ENCODE data around the gene BMS1. TPM values are rescaled to one million over a fixed set of nuclear protein-coding genes. Genes with fewer than 3 reads are reported as not detected.

BMS1 gene
- total RNA-seq, 4 donors from 2014 or later: 11.6 to 14.9 (median 14.2) TPM

DNA sequence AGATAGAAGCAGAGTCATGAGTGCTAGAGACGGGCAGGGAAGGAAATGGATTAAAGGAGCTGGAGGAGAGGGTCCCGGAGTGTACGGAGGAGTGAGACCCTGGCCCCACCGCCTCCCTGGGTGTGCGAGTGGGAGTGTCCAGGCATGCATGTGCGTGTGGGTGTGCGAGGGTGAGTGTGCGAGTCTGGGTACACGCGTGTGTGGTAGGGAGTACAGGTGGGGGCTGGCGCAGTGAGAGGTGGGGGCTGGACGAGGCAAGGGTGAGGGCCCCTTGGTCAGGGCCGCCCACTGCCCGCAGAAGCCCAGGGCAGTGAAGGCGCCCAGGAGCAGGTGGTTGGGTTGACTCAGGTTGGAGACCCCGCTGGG, 97.6 kb downstream of the BMS1 start:
- H3K27ac ChIP-seq: no peak overlapping the region
- H3K27me3 ChIP-seq: no peaks in the 10 kb centered on the region
- no peak overlapping the region for H3K4me3 ChIP-seq
- WGBS, 2 donors: 89% methylated on average over 16 of the region's 16 CpGs
- H3K36me3 ChIP-seq: no peaks in the 10 kb centered on the region
- H3K4me1 ChIP-seq: peaks cover 0 to 5% (median 0%) of the 10 kb centered on the region in 4 donors
- no peak for TF ChIP-seq EP300 (IDR thresholded peaks at IDR 0.05)
- TF ChIP-seq POLR2A (IDR thresholded peaks at IDR 0.05): no peak
- TF ChIP-seq, protein P1, sequence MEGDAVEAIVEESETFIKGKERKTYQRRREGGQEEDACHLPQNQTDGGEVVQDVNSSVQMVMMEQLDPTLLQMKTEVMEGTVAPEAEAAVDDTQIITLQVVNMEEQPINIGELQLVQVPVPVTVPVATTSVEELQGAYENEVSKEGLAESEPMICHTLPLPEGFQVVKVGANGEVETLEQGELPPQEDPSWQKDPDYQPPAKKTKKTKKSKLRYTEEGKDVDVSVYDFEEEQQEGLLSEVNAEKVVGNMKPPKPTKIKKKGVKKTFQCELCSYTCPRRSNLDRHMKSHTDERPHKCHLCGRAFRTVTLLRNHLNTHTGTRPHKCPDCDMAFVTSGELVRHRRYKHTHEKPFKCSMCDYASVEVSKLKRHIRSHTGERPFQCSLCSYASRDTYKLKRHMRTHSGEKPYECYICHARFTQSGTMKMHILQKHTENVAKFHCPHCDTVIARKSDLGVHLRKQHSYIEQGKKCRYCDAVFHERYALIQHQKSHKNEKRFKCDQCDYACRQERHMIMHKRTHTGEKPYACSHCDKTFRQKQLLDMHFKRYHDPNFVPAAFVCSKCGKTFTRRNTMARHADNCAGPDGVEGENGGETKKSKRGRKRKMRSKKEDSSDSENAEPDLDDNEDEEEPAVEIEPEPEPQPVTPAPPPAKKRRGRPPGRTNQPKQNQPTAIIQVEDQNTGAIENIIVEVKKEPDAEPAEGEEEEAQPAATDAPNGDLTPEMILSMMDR (IDR thresholded peaks at IDR 0.05): no peak
- H3K9me3 ChIP-seq: peaks cover 0 to 10% (median 0%) of the 10 kb centered on the region in 4 donors
- no peak for DNase-seq (ENCODE audit: low spot score in 2 of 2)

DNA sequence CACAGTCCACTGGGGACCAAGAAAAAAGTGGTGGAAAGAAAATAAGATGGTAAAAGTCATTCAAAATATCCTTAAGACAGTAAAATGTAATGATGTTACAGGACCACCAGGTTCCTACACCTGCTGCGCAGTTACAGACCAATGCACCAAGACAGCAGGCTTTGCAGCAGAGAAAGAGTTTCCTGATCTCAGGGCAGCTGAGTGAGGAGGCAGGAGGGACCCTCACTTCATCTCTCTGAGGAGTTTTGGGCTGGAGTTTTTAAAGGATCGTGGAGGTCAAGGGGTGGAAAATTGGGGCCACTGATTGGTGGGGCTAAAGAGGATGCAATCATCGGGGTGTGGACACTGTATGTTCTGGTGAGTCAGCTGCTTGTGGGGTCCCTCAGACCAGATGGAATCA, 100.0 kb downstream of the BMS1 start:
- H3K27ac ChIP-seq: no peak overlapping the region
- no peaks in the 10 kb centered on the region for H3K27me3 ChIP-seq
- 85 to 88% methylated on average over 3 of the region's 3 CpGs for WGBS, 2 donors
- H3K4me1 ChIP-seq: no peaks in the 10 kb centered on the region
- H3K36me3 ChIP-seq: no peaks in the 10 kb centered on the region
- peaks cover 0 to 10% (median 0%) of the 10 kb centered on the region in 4 donors for H3K9me3 ChIP-seq
- DNase-seq (ENCODE audit: low spot score in 2 of 2): no peak
- no peak overlapping the region for H3K4me3 ChIP-seq
- no peak for TF ChIP-seq POLR2A (IDR thresholded peaks at IDR 0.05)
- TF ChIP-seq EP300 (IDR thresholded peaks at IDR 0.05): no peak
- TF ChIP-seq, protein P1 (IDR thresholded peaks at IDR 0.05): no peak

Small RNA genes lying within 50 kb of the gene (small RNA-seq; reads per million reads assigned to genes)
- not detected for gene RNU6-885P

Other genes with a start within 250 kb of the BMS1 start
- gene ZNF33B, start 144.2 kb upstream of the BMS1 start, total RNA-seq: 10 to 100 TPM in 2 of 4 donors, 1 to 10 TPM in 2; 6.6 to 21.3 (median 12.3) TPM